Suppressor macrophage treated with lipopolysaccharide for 1 hour (primary cell): ENCODE results near the gene STARD7.
"Not testable (repeated sequence)": the region's sequence is repeated elsewhere in the genome, so short reads cannot be mapped to it uniquely, and the experiment has no call there.

Experiments used
- DNase-seq, 3 donors: peaks; one replicate each; pipeline ENCODE4 v3.0.0-alpha.2; 2020 to 2022

STARD7 gene

GRCh38 chr2:96233436-96233835, 24.8 kb upstream of the STARD7 start:
- DNase-seq: peak in 2 of 3 donors; percentile 44 to 46

GRCh38 chr2:96231316-96231715, 22.7 kb upstream of the STARD7 start:
- no peak for DNase-seq

- DNase-seq: peak; percentile 83 to 95 (median 91)
Observed at GRCh38 chr2:96225016-96225533, 16.4 kb upstream of the STARD7 start.

- DNase-seq: peak; percentile 50 to 67 (median 57)
Observed at GRCh38 chr2:96221106-96221505, 12.5 kb upstream of the STARD7 start.

- not testable (repeated sequence) for DNase-seq
Observed at GRCh38 chr2:96219959-96220358, 11.3 kb upstream of the STARD7 start.

GRCh38 chr2:96218508-96219131, 10.0 kb upstream of the STARD7 start:
- no peak for DNase-seq

- DNase-seq: peak in 1 of 3 donors; percentile 25
Observed at GRCh38 chr2:96214554-96214953, 5.9 kb upstream of the STARD7 start.

- DNase-seq: no peak
Observed at GRCh38 chr2:96213379-96213778, 4.8 kb upstream of the STARD7 start.

GRCh38 chr2:96212339-96212738, 3.7 kb upstream of the STARD7 start:
- DNase-seq: no peak

- no peak for DNase-seq
Observed at GRCh38 chr2:96209729-96210085, 1.1 kb upstream of the STARD7 start.

- DNase-seq: peak in 2 of 3 donors; percentile 21 to 25
Observed at GRCh38 chr2:96209011-96209728, 543 bp upstream of the STARD7 start.

GRCh38 chr2:96207774-96208142, 869 bp downstream of the STARD7 start:
- DNase-seq: peak; percentile 50 to 66 (median 56)

GRCh38 chr2:96207073-96207773, 1.4 kb downstream of the STARD7 start:
- DNase-seq: peak in 2 of 3 donors; percentile 30 to 40

- DNase-seq: peak in 1 of 3 donors; percentile 39
Observed at GRCh38 chr2:96205888-96206287, 2.7 kb downstream of the STARD7 start.

- peak in 2 of 3 donors; percentile 27 to 33 for DNase-seq
Observed at GRCh38 chr2:96204836-96205624, 3.6 kb downstream of the STARD7 start.

- no peak for DNase-seq
Observed at GRCh38 chr2:96203130-96204028, 5.2 kb downstream of the STARD7 start.

GRCh38 chr2:96202152-96202854, 6.3 kb downstream of the STARD7 start:
- DNase-seq: no peak

- no peak for DNase-seq
Observed at GRCh38 chr2:96201338-96201737, 7.3 kb downstream of the STARD7 start.

GRCh38 chr2:96198921-96199320, 9.7 kb downstream of the STARD7 start:
- peak in 2 of 3 donors; percentile 51 to 55 for DNase-seq

GRCh38 chr2:96197546-96198255, 10.9 kb downstream of the STARD7 start:
- DNase-seq: peak in 2 of 3 donors; percentile 32 to 55
